ENCODE measurements around the gene DENND1A. TPM values are rescaled to one million over a fixed set of nuclear protein-coding genes. Genes with fewer than 3 reads are reported as not detected.

The DENND1A gene
- total RNA-seq, 1 donor from 2014 or later: 19.9 TPM

GRCh38 chr9:123465304-123465703 is 464.6 kb downstream of the DENND1A start:
- Mint-ChIP-seq H3K9me3 (no peaks in the 10 kb centered on the region), H3K27ac (no peak overlapping the region), H3K4me3 (no peak overlapping the region), H3K36me3 (peaks cover 3% of the 10 kb centered on the region), H3K4me1 (ENCODE audit: unreplicated experiment) (peaks cover 13% of the 10 kb centered on the region), H3K27me3 (no peaks in the 10 kb centered on the region)
- no peak for DNase-seq (ENCODE audit: extremely low spot score, unreplicated experiment)
- no peak for TF ChIP-seq CTCF (conservative IDR thresholded peaks at IDR 0.05)

- H3K4me3 Mint-ChIP-seq: no peak overlapping the region
- H3K36me3 Mint-ChIP-seq: no peaks in the 10 kb centered on the region
- no peak for DNase-seq (ENCODE audit: extremely low spot score, unreplicated experiment)
- no peak for TF ChIP-seq CTCF (conservative IDR thresholded peaks at IDR 0.05)
- H3K27me3 Mint-ChIP-seq: no peaks in the 10 kb centered on the region
- no peaks in the 10 kb centered on the region for H3K9me3 Mint-ChIP-seq
- no peak overlapping the region for H3K27ac Mint-ChIP-seq
- peaks cover 3% of the 10 kb centered on the region for H3K4me1 Mint-ChIP-seq (ENCODE audit: unreplicated experiment)
Observed at GRCh38 chr9:123460091-123460490, 469.8 kb downstream of the DENND1A start.

GRCh38 chr9:123457583-123457982 is 472.3 kb downstream of the DENND1A start:
- Mint-ChIP-seq H3K36me3 (peaks cover 5% of the 10 kb centered on the region), H3K4me1 (ENCODE audit: unreplicated experiment) (peaks cover 3% of the 10 kb centered on the region), H3K27ac (no peak overlapping the region), H3K9me3 (no peaks in the 10 kb centered on the region), H3K27me3 (no peaks in the 10 kb centered on the region), H3K4me3 (no peak overlapping the region)
- TF ChIP-seq CTCF (conservative IDR thresholded peaks at IDR 0.05): no peak
- DNase-seq (ENCODE audit: extremely low spot score, unreplicated experiment): no peak

- H3K9me3 Mint-ChIP-seq: no peaks in the 10 kb centered on the region
- H3K4me1 Mint-ChIP-seq (ENCODE audit: unreplicated experiment): peaks cover 4% of the 10 kb centered on the region
- peak overlapping the region; percentile 48 for H3K27ac Mint-ChIP-seq
- H3K4me3 Mint-ChIP-seq: no peak overlapping the region
- DNase-seq (ENCODE audit: extremely low spot score, unreplicated experiment): no peak
- H3K27me3 Mint-ChIP-seq: no peaks in the 10 kb centered on the region
- no peak for TF ChIP-seq CTCF (conservative IDR thresholded peaks at IDR 0.05)
- peaks cover 5% of the 10 kb centered on the region for H3K36me3 Mint-ChIP-seq
Observed at GRCh38 chr9:123456011-123456410, 473.9 kb downstream of the DENND1A start.

- DNase-seq (ENCODE audit: extremely low spot score, unreplicated experiment): no peak
- Mint-ChIP-seq H3K4me3 (no peak overlapping the region), H3K27ac (peak overlapping the region; percentile 48), H3K36me3 (peaks cover 5% of the 10 kb centered on the region), H3K4me1 (ENCODE audit: unreplicated experiment) (peaks cover 9% of the 10 kb centered on the region), H3K27me3 (no peaks in the 10 kb centered on the region), H3K9me3 (no peaks in the 10 kb centered on the region)
- TF ChIP-seq CTCF (conservative IDR thresholded peaks at IDR 0.05): no peak
Observed at GRCh38 chr9:123455187-123455586, 474.7 kb downstream of the DENND1A start.

- Mint-ChIP-seq H3K36me3 (peaks cover 5% of the 10 kb centered on the region), H3K9me3 (no peaks in the 10 kb centered on the region), H3K27me3 (no peaks in the 10 kb centered on the region), H3K4me3 (no peak overlapping the region), H3K27ac (no peak overlapping the region), H3K4me1 (ENCODE audit: unreplicated experiment) (peaks cover 9% of the 10 kb centered on the region)
- no peak for DNase-seq (ENCODE audit: extremely low spot score, unreplicated experiment)
- no peak for TF ChIP-seq CTCF (conservative IDR thresholded peaks at IDR 0.05)
Observed at GRCh38 chr9:123454361-123454760, 475.6 kb downstream of the DENND1A start.
